Fibroblast of mammary gland (primary cell): ENCODE measurements around the gene ABCF2.

Source experiments
- DNase-seq: peaks from one replicate; pipeline ENCODE4 v3.0.0-alpha.2; 2010; ENCODE audit warnings: low read depth
- H3K4me3 ChIP-seq: 2 replicates; pipeline ENCODE4 v1.5.1; 2011; ENCODE audit warnings: low read depth, mild to moderate bottlenecking, low read length, moderate library complexity; ENCODE audit not compliant: control insufficient read depth
- TF ChIP-seq, protein P1 (sequence below): conservative IDR thresholded peaks from 2 replicates; pipeline ENCODE4 v1.5.1; 2011; ENCODE audit warnings: low read depth, low read length, inconsistent platforms; ENCODE audit not compliant: control insufficient read depth, insufficient read depth

ABCF2 gene

GRCh38 chr7:151246102-151246850 lies 19.3 kb upstream of the ABCF2 start:
- peak overlapping the region; percentile 7 for H3K4me3 ChIP-seq
- no peak for DNase-seq
- TF ChIP-seq, protein P1, sequence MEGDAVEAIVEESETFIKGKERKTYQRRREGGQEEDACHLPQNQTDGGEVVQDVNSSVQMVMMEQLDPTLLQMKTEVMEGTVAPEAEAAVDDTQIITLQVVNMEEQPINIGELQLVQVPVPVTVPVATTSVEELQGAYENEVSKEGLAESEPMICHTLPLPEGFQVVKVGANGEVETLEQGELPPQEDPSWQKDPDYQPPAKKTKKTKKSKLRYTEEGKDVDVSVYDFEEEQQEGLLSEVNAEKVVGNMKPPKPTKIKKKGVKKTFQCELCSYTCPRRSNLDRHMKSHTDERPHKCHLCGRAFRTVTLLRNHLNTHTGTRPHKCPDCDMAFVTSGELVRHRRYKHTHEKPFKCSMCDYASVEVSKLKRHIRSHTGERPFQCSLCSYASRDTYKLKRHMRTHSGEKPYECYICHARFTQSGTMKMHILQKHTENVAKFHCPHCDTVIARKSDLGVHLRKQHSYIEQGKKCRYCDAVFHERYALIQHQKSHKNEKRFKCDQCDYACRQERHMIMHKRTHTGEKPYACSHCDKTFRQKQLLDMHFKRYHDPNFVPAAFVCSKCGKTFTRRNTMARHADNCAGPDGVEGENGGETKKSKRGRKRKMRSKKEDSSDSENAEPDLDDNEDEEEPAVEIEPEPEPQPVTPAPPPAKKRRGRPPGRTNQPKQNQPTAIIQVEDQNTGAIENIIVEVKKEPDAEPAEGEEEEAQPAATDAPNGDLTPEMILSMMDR, result no peak

DNA sequence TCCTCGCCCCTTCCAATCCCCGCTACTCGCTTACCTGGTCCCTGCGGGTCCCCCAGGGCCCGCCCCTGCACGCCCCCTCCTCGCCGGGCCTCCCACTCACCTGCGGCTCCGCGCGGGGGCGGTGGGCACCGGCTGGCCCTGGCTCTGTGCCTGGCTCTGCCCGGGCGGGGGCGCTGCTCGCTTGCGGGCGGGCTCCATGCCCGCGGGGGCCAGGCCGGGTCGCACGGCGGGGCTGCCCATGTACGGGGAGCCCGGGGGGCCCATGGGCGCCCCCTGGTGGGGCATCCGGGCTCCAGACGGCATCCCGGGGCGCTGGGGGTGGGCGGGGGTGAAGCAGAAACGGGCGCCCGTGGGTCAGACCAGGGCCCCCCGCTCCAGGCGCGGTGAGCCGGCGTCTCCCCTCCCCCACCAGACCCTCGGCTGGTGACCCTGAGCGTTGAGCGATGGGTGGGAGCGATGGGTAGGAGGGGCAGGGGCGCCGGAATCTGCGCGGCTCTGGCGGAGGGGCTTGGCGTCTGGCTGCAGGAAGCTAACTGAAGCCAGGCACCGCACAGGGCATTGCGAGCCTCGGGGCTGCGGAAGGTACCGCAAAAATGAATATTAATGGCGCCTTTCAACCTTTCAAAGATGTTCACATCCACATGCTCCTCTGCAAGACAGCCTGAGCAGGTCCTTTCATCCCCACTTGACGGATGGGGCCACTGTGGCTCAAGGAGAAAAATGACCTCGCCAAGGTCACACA lies 18.5 kb upstream of the ABCF2 start:
- DNase-seq, result no peak
- TF ChIP-seq, protein P1, result no peak
- peak overlapping the region; percentile 7 for H3K4me3 ChIP-seq

GRCh38 chr7:151244841-151245346 lies 17.9 kb upstream of the ABCF2 start:
- TF ChIP-seq, protein P1, result no peak
- no peak for DNase-seq
- no peak overlapping the region for H3K4me3 ChIP-seq

GRCh38 chr7:151244196-151244840 lies 17.3 kb upstream of the ABCF2 start:
- TF ChIP-seq, protein P1, result peak; percentile 93
- no peak overlapping the region for H3K4me3 ChIP-seq
- DNase-seq, result peak; percentile 61

GRCh38 chr7:151243408-151244195 lies 16.6 kb upstream of the ABCF2 start:
- no peak overlapping the region for H3K4me3 ChIP-seq
- no peak for DNase-seq
- TF ChIP-seq, protein P1, result no peak

DNA sequence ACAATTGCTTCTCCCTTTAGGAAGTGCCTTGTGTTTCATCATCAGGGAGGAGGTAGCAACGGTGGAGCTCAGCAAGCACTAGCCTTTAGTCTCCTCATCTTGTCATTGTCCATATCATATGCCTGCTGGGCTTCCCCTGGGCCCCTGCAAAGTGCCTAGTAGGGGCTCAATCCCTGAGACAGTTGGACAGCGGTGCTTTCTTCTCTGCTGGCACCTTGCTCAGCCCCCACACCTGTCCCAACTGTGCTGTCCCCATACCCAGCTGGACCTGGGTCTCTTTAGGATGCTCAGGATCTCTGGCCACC lies 16.0 kb upstream of the ABCF2 start:
- TF ChIP-seq, protein P1, result no peak
- H3K4me3 ChIP-seq, result no peak overlapping the region
- no peak for DNase-seq
